Measurements from ENCODE around the gene PCDH9. TPM values are rescaled to one million over a fixed set of nuclear protein-coding genes. Genes with fewer than 3 reads are reported as not detected.

Gene PCDH9
- total RNA-seq, 1 donor from 2014 or later = 0.21 TPM

GRCh38 chr13:66659701-66660467 is 570.3 kb downstream of the PCDH9 start:
- intact Hi-C loops (cut with micrococcal nuclease) = no loop called here
- Mint-ChIP-seq H3K9me3 (no peaks in the 10 kb centered on the region), H3K4me1 (ENCODE audit: low read depth) (no peaks in the 10 kb centered on the region)

GRCh38 chr13:66659286-66659685 is 570.9 kb downstream of the PCDH9 start:
- DNase-seq (ENCODE audit: low spot score) = no peak
- no peaks in the 10 kb centered on the region for H3K4me1 Mint-ChIP-seq (ENCODE audit: low read depth)
- no peak overlapping the region for H3K4me3 Mint-ChIP-seq
- no peaks in the 10 kb centered on the region for H3K9me3 Mint-ChIP-seq
- peaks cover 3% of the 10 kb centered on the region for H3K27me3 Mint-ChIP-seq (ENCODE audit: insufficient read depth)
- no peak overlapping the region for H3K27ac Mint-ChIP-seq
- no peaks in the 10 kb centered on the region for H3K36me3 Mint-ChIP-seq (ENCODE audit: low read depth)
- intact Hi-C loops (cut with micrococcal nuclease) = no loop called here

More at GRCh38 chr13:66659701-66660467, 570.3 kb downstream of the PCDH9 start:
- Mint-ChIP-seq H3K4me3 (no peak overlapping the region), H3K36me3 (ENCODE audit: low read depth) (no peaks in the 10 kb centered on the region), H3K27ac (no peak overlapping the region), H3K27me3 (ENCODE audit: insufficient read depth) (peaks cover 3% of the 10 kb centered on the region)
- DNase-seq (ENCODE audit: low spot score) = no peak

- intact Hi-C loops (cut with micrococcal nuclease) = no loop called here
- no peak overlapping the region for H3K4me3 Mint-ChIP-seq
- H3K27ac Mint-ChIP-seq = no peak overlapping the region
- peaks cover 3% of the 10 kb centered on the region for H3K27me3 Mint-ChIP-seq (ENCODE audit: insufficient read depth)
- no peak for DNase-seq (ENCODE audit: low spot score)
- no peaks in the 10 kb centered on the region for H3K36me3 Mint-ChIP-seq (ENCODE audit: low read depth)
- no peaks in the 10 kb centered on the region for H3K9me3 Mint-ChIP-seq
- H3K4me1 Mint-ChIP-seq (ENCODE audit: low read depth) = no peaks in the 10 kb centered on the region
Observed at GRCh38 chr13:66657165-66657881, 572.8 kb downstream of the PCDH9 start.

- H3K4me1 Mint-ChIP-seq (ENCODE audit: low read depth) = no peaks in the 10 kb centered on the region
- no peaks in the 10 kb centered on the region for H3K36me3 Mint-ChIP-seq (ENCODE audit: low read depth)
- no peak overlapping the region for H3K27ac Mint-ChIP-seq
- peaks cover 1% of the 10 kb centered on the region for H3K27me3 Mint-ChIP-seq (ENCODE audit: insufficient read depth)
- H3K9me3 Mint-ChIP-seq = no peaks in the 10 kb centered on the region
- DNase-seq (ENCODE audit: low spot score) = no peak
- intact Hi-C loops (cut with micrococcal nuclease) = no loop called here
- H3K4me3 Mint-ChIP-seq = no peak overlapping the region
Observed at GRCh38 chr13:66655847-66656454, 574.2 kb downstream of the PCDH9 start.

GRCh38 chr13:66644855-66645460 is 585.2 kb downstream of the PCDH9 start:
- intact Hi-C loops (cut with micrococcal nuclease) = no loop called here
- Mint-ChIP-seq H3K9me3 (no peaks in the 10 kb centered on the region), H3K27ac (no peak overlapping the region), H3K36me3 (ENCODE audit: low read depth) (no peaks in the 10 kb centered on the region), H3K4me3 (no peak overlapping the region), H3K4me1 (ENCODE audit: low read depth) (no peaks in the 10 kb centered on the region), H3K27me3 (ENCODE audit: insufficient read depth) (no peaks in the 10 kb centered on the region)
- no peak for DNase-seq (ENCODE audit: low spot score)

GRCh38 chr13:66640231-66640630 is 589.9 kb downstream of the PCDH9 start:
- no peaks in the 10 kb centered on the region for H3K27me3 Mint-ChIP-seq (ENCODE audit: insufficient read depth)
- H3K36me3 Mint-ChIP-seq (ENCODE audit: low read depth) = no peaks in the 10 kb centered on the region

GRCh38 chr13:66639044-66639443 is 591.1 kb downstream of the PCDH9 start:
- intact Hi-C loops (cut with micrococcal nuclease) = no loop called here
- no peaks in the 10 kb centered on the region for H3K9me3 Mint-ChIP-seq
- H3K36me3 Mint-ChIP-seq (ENCODE audit: low read depth) = no peaks in the 10 kb centered on the region
- H3K27me3 Mint-ChIP-seq (ENCODE audit: insufficient read depth) = no peaks in the 10 kb centered on the region
- DNase-seq (ENCODE audit: low spot score) = no peak
- no peak overlapping the region for H3K27ac Mint-ChIP-seq
- H3K4me1 Mint-ChIP-seq (ENCODE audit: low read depth) = no peaks in the 10 kb centered on the region
- H3K4me3 Mint-ChIP-seq = no peak overlapping the region

More at GRCh38 chr13:66640231-66640630, 589.9 kb downstream of the PCDH9 start:
- H3K9me3 Mint-ChIP-seq = no peaks in the 10 kb centered on the region
- H3K4me3 Mint-ChIP-seq = no peak overlapping the region
- no peak overlapping the region for H3K27ac Mint-ChIP-seq
- H3K4me1 Mint-ChIP-seq (ENCODE audit: low read depth) = no peaks in the 10 kb centered on the region
- DNase-seq (ENCODE audit: low spot score) = no peak
- intact Hi-C loops (cut with micrococcal nuclease) = no loop called here

- DNase-seq (ENCODE audit: low spot score) = no peak
- intact Hi-C loops (cut with micrococcal nuclease) = no loop called here
- H3K4me1 Mint-ChIP-seq (ENCODE audit: low read depth) = no peaks in the 10 kb centered on the region
- no peaks in the 10 kb centered on the region for H3K9me3 Mint-ChIP-seq
- no peaks in the 10 kb centered on the region for H3K27me3 Mint-ChIP-seq (ENCODE audit: insufficient read depth)
- no peak overlapping the region for H3K27ac Mint-ChIP-seq
- no peaks in the 10 kb centered on the region for H3K36me3 Mint-ChIP-seq (ENCODE audit: low read depth)
- H3K4me3 Mint-ChIP-seq = no peak overlapping the region
Observed at GRCh38 chr13:66635526-66635925, 594.6 kb downstream of the PCDH9 start.

- Mint-ChIP-seq H3K4me3 (no peak overlapping the region), H3K27ac (no peak overlapping the region), H3K36me3 (ENCODE audit: low read depth) (no peaks in the 10 kb centered on the region), H3K4me1 (ENCODE audit: low read depth) (no peaks in the 10 kb centered on the region), H3K27me3 (ENCODE audit: insufficient read depth) (no peaks in the 10 kb centered on the region), H3K9me3 (no peaks in the 10 kb centered on the region)
- intact Hi-C loops (cut with micrococcal nuclease) = no loop called here
- DNase-seq (ENCODE audit: low spot score) = no peak
Observed at GRCh38 chr13:66634384-66634783, 595.8 kb downstream of the PCDH9 start.

- H3K27ac Mint-ChIP-seq = no peak overlapping the region
- no peaks in the 10 kb centered on the region for H3K36me3 Mint-ChIP-seq (ENCODE audit: low read depth)
- no peaks in the 10 kb centered on the region for H3K9me3 Mint-ChIP-seq
- no peaks in the 10 kb centered on the region for H3K27me3 Mint-ChIP-seq (ENCODE audit: insufficient read depth)
- intact Hi-C loops (cut with micrococcal nuclease) = no loop called here
- DNase-seq (ENCODE audit: low spot score) = no peak
- H3K4me1 Mint-ChIP-seq (ENCODE audit: low read depth) = no peaks in the 10 kb centered on the region
- H3K4me3 Mint-ChIP-seq = no peak overlapping the region
Observed at GRCh38 chr13:66627512-66627911, 602.6 kb downstream of the PCDH9 start.

GRCh38 chr13:66624302-66624701 is 605.8 kb downstream of the PCDH9 start:
- Mint-ChIP-seq H3K9me3 (no peaks in the 10 kb centered on the region), H3K36me3 (ENCODE audit: low read depth) (no peaks in the 10 kb centered on the region), H3K4me3 (no peak overlapping the region), H3K27me3 (ENCODE audit: insufficient read depth) (no peaks in the 10 kb centered on the region), H3K4me1 (ENCODE audit: low read depth) (no peaks in the 10 kb centered on the region), H3K27ac (no peak overlapping the region)
- intact Hi-C loops (cut with micrococcal nuclease) = no loop called here
- no peak for DNase-seq (ENCODE audit: low spot score)

GRCh38 chr13:66623129-66623820 is 606.9 kb downstream of the PCDH9 start:
- no peak overlapping the region for H3K4me3 Mint-ChIP-seq
- H3K27ac Mint-ChIP-seq = no peak overlapping the region
- H3K4me1 Mint-ChIP-seq (ENCODE audit: low read depth) = no peaks in the 10 kb centered on the region
- H3K9me3 Mint-ChIP-seq = no peaks in the 10 kb centered on the region
- no peak for DNase-seq (ENCODE audit: low spot score)
- no peaks in the 10 kb centered on the region for H3K27me3 Mint-ChIP-seq (ENCODE audit: insufficient read depth)
- no peaks in the 10 kb centered on the region for H3K36me3 Mint-ChIP-seq (ENCODE audit: low read depth)
- intact Hi-C loops (cut with micrococcal nuclease) = no loop called here

All from activated T-helper 1 cell treated with anti-CD3 and anti-CD28 coated beads, Interleukin-12 subunit alpha, Interleukin-12 subunit beta, Interleukin-2, Interleukin-4 antibody, amounts not matched to agents 30 ng/mL and 10 ng/mL and 1 ng/mL, durations not matched to agents 14 hours and 24 hours and 36 hours (primary cell).